GM15510 (cell line): Measurements from ENCODE around the gene TRIOBP.

ENCODE experiments used
- POLR2A ChIP-seq: IDR thresholded peaks from 3 replicates; pipeline ENCODE4 v1.6.1; 2011; ENCODE audit warnings: borderline replicate concordance; ENCODE audit not compliant: insufficient read length; ENCODE audit errors: extremely low read depth

TRIOBP gene

DNA sequence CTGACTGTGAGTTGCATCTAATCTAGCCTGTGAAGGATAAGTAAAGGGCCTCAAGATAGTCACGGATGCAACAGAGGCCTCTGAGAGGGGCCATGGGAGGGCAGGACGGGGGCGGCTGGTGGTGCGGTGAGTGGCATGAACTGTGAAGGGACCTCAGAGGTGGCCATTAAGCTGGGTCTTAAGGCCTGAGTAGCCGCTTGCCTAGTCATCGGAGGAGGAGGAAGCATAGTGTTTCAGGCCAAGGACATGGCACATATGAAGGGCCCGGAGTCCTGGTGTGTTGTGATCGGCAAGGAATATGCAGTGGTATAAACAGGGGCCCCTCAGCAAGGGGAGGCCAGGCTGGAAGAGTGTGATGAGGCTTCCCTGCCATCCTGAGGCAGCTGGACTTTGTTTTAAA is 51.8 kb downstream of the TRIOBP start:
- no peak for TF ChIP-seq POLR2A

DNA sequence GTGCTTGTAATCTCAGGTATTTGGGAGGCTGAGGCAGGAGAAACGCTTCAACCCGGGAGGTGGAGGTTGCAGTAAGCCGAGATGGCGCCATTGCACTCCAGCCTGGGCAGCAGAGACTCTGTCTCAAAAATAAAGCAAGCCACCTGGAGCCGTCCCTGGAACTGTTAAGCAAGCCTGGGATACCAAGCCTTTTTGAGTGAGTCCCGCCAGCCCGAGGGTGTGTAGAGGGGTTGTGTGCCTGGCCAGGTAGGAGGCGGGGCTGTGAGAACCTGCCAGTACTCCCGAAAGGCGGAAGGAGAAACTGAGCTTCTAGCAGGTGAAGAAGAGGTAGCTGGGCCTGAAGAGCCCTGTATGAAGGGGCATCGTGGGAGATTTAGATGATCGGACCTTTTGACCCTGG is 52.4 kb downstream of the TRIOBP start:
- TF ChIP-seq POLR2A, result no peak

DNA sequence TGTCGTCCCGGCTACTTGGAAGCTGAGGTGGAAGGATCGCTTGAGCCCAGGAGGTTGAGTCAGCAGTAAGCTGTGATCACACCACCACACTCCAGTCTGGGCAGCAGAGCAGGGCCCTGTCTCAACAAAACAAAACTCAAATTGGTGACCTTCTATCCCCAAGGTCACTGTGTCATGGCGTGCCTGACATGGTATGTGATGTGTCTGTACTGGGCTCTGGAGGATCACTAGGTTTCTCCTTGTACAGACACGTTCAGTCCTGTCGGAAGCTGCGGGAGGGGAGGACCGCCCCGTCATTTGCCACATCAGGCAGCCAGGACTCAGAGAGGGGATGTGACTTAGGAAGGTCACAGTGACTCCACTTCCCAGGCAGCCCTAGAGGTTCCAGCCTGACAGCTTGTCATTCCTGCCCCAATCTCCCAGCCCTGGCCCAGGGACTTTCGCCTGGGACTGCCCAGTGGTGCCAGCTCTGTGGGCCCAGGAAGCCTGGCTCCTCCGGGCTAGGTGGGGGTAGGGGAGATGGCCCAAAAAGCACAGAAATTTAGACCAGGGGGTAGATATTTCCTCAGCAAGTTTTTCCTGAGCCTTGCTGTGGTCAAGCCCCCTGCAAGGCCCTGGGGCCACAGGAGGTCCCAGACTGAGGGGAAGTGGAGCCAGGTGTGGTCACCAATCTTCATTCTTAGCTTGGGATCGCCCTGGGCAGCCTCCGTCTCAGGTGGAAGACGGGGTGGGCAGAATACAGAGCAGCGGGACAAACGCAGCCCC is 53.2 kb downstream of the TRIOBP start:
- no peak for TF ChIP-seq POLR2A

DNA sequence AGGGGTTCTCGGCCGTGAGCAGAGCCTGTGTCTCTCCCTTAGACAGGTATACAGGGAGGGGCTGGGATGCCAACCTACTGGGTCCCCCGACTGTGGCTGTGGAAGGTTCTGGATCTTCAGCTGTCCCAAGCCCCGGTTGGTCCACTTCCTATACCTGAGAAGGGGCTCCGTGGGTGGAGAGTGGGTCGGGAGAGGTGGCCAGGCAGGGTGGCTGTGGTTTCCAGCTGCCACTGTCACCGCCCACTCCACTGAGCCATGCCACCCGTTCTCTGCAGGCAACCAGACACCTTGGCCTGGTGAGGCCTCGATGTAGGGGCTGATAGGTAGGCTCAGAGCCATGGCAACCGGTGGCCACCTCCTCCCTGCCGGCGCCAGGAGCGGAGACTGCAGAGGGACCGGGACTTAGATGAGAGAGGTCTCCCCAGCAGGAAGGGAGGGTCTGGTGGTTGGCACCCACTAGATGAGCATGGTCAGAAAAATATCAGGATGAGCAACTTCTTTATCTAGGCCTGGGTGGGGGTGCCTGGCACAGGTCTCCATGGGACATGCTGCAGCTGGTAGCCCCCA is 53.8 kb downstream of the TRIOBP start:
- no peak for TF ChIP-seq POLR2A

GRCh38 chr22:37751449-37752188 is 54.8 kb downstream of the TRIOBP start:
- no peak for TF ChIP-seq POLR2A

- no peak for TF ChIP-seq POLR2A
These were observed 55.6 kb downstream of the TRIOBP start for GRCh38 chr22:37752189-37753087.

- TF ChIP-seq POLR2A, result no peak
These were observed 56.9 kb downstream of the TRIOBP start for GRCh38 chr22:37753746-37754145.

DNA sequence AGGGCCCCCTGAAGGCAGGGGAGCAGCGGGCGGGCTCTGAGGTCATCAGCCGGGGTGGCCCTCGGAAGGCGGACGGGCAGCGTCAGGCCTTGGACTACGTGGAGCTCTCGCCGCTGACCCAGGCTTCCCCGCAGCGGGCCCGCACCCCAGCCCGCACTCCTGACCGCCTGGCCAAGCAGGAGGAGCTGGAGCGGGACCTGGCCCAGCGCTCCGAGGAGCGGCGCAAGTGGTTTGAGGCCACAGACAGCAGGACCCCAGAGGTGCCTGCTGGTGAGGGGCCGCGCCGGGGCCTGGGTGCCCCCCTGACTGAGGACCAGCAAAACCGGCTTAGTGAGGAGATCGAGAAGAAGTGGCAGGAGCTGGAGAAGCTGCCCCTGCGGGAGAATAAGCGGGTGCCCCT is 60.8 kb downstream of the TRIOBP start:
- TF ChIP-seq POLR2A, result no peak

DNA sequence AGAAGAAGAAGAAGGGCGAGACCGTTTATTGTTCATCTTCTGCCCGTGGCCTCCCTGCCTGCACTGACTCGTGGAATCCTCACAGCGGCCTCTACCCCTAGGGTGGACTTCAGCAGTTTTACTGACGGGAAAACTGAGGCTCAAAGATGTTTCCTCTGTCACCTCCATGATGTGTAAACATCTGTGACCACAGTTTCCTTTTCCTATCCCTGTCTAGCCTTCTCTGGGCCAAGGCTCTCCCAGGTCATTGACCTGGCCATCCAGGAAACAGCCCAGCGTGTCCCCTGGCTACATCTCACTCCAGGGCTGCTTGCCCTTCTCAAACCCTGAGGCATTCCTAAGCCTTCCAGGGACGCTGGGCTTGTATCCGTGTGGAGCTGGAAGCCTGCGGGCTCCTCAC is 61.8 kb downstream of the TRIOBP start:
- no peak for TF ChIP-seq POLR2A

DNA sequence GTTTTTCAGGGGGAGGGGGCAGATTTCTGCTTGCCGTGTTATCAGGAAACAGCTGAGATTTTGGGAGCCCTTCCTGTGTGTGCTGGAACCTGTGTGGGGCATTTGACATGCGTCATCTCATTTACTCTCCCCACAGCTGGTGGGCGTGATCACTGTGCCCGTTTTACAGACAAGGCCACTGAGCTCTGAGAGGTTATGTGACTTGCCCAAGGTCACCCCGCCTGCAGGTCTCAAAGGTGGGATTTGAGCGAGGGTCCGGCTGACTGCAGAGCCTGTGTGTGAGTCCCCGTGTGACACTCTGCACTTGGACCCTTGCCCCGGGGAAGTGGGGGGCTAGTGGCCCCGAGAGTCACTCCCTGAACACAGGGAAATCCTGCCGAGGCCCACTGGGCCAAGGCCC is 62.4 kb downstream of the TRIOBP start:
- TF ChIP-seq POLR2A, result no peak

- no peak for TF ChIP-seq POLR2A
These were observed 63.3 kb downstream of the TRIOBP start for GRCh38 chr22:37760152-37760551.

GRCh38 chr22:37762389-37762836 is 65.6 kb downstream of the TRIOBP start:
- no peak for TF ChIP-seq POLR2A

- TF ChIP-seq POLR2A, result no peak
These were observed 66.2 kb downstream of the TRIOBP start for GRCh38 chr22:37763012-37763411.

- TF ChIP-seq POLR2A, result no peak
These were observed 66.8 kb downstream of the TRIOBP start for GRCh38 chr22:37763652-37764051.

DNA sequence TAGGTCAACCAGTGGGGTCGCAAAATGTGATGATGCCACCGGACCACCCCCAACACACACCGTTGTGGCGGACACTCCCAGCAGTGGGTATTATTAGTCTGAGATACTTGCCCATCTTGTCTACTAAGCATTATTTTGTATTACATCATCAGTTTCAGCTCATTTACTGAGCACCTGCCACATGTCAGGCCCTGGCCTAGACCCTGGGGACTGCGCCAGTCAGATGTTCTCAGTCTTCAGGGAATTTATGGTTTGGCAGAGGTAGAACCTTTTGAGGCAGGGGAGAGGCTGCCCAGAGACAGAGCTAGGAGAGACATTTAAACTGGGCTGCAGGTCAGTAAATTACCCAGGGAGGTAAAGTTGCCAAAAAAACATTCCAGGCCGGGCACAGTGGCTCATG is 67.8 kb downstream of the TRIOBP start:
- no peak for TF ChIP-seq POLR2A
